HG02938 (cell line): ENCODE measurements around the gene FAM120C.

Experiments used
- ATAC-seq: cut with Tn5 transposase; IDR thresholded peaks from one replicate; pipeline ENCODE4 v1.9.1; 2021; ENCODE audit warnings: mild to moderate bottlenecking, moderate library complexity; ENCODE audit not compliant: unreplicated experiment

FAM120C gene, protein sequence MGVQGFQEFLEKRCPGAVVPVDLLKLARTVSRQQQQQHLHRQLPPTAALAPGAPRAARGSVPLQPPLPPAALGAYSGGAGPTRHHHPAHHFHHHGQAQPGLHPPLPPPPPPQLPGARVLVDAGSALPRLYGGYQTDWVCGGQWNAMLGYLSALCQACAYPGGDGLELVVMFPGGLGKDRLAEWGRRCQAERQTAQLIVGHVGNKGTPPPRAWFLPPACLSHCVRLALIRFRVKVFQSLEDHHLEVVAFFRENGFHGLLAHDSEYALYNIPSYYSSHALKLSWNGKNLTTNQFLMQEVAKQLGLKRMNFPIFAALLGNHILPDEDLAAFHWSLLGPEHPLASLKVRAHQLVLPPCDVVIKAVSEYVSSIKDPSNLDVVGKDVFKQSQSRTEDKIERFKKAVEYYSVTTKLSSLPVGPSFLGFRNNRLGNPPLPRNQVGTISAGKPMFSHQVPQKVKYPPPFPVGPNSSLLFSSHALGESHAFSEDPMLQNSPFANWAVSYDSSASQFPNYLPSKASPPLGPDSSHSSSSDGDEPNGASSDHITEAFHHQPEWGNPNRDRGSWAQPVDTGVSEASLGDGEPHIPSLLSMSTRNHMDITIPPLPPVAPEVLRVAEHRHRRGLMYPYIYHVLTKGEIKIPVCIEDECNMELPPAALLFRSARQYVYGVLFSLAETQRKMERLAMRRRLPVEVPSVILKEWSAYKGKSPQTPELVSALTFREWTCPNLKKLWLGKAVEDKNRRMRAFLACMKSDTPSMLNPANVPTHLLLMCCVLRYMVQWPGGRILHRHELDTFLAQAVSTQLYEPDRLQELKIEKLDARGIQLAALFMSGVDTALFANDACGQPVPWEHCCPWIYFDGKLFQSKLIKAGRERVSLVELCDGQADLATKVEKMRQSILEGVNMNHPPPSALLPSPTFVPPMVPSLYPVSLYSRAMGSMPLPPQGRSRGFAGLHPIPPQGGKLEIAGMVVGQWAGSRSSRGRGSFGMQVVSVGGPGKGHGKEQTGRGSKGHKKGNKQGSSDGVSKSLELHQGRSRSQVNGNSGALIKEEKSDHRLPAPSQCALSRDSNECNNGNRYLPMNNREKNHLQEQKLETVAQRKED

DNA sequence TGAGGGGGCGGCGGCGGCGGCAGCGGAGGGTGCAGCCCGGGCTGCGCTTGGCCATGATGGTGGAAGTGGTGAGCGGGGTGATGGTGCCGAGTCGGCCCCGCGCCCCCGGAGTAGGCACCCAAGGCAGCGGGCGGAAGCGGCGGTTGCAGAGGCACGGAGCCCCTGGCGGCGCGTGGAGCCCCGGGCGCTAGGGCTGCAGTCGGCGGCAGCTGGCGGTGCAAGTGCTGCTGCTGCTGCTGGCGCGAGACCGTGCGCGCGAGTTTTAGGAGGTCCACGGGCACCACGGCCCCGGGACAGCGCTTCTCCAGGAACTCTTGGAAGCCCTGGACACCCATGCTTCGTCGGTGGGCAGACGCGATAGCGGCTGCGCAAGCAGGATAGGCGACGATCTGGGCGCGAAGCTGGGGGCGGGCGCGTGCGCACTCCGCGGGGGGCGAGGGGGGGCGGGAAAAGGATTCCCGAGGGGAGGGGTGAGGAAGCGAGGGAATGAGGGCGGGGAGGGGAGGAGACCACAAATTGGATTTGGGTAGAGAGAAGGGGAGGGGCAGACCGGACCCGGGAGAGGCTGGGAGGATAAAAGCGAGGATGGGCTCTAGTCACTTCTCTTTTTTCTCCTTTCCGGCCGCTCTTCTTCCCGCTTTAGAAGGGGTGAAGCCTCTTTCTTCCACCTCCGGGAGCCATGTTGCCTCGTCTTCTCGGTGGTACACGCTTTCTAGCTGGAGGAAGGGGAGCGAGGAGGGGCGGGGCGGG, at the start of gene FAM120C:
Gene FAM120C, minus strand, starts transcription at position 391 of the 750 bp plus-strand sequence. Its CDS starts 56 bp downstream, at position 335.
- peak; percentile 33 for ATAC-seq

DNA sequence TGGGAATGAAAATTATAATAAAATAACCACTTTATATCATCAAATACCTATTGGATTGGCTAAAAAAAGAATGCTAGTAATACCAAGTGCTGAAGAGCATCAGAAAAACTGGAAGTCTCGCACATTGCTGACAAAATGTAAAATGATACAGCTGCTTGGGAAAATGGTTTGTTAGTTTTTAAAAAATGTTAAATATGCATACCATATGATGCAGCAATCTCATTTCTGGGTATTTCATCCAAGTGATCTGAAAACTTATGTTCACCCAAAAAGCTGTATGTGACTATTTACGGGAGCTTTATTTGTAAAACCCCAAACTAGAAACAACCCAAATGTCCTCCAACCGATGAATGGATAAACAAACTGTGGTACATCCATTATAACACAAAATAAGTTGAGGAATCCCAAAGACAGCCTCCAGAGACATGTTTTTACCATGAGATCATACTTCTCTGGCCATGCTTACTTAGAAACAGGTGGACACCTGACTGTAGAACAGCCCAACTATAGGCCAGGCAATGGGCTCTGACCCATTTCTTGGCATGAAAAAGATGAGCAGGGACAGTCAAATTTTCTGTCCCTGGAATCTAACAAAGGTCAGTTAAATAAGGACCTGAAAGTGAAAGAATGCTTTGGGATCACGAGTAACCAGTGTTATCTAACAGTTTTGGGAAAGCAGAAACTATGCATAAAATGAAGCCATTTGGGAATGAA, 47.5 kb upstream of the FAM120C start:
- ATAC-seq: no peak

DNA sequence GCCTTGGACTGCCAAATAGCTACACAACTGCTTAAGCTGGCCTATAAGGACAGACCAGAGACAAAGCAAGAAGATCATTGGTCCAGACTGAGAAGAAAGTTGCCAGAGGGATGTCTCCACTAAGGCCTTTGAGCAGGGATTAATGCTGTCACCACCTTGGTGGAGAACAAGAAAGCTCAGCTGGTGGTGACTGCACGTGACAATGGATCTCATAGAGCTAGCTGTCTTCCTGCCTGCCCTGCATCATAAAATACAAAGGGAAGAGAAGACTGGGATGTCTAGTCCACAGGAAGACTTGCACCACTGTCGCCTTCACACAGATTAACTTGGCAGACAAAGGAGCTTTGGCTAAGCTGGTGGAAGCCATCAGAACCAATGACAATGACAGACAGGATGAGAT, 40.5 kb upstream of the FAM120C start:
- no peak for ATAC-seq

DNA sequence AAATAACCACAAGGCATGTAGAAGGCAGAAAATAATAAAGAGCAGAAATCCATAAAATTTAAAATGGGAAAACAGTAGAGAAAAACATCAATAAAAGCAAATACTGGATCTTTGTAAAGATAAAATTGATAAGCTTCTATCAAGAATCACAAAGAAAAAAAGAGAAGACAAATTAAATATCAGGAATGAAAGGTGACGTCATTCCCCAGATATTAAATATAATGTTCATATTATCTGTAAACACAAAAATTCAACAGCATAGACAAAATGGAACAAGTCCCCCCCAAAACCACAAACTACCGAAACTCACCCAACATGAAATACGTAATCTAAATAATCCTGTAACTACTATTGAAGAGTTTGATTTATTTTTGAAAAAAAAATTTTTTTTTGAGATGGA, 30.5 kb upstream of the FAM120C start:
- no peak for ATAC-seq

DNA sequence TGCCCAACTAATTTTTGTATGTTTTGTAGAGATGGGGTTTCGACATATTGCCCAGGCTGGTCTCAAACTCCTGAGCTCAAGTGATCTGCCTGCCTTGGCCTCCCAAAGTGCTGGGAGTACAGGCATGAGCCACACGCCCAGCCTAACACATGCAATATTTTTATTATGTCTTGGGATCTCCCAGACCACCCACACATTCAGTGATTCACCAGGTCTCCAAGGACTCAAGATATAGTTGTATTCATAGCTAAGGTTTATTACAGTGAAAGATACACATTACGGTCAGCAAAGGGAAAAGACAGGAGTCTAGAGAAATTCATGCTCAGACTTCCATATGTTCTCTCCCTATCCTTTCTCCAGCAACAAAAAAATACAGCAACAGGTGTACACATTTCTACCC, 25.5 kb upstream of the FAM120C start:
- no peak for ATAC-seq

DNA sequence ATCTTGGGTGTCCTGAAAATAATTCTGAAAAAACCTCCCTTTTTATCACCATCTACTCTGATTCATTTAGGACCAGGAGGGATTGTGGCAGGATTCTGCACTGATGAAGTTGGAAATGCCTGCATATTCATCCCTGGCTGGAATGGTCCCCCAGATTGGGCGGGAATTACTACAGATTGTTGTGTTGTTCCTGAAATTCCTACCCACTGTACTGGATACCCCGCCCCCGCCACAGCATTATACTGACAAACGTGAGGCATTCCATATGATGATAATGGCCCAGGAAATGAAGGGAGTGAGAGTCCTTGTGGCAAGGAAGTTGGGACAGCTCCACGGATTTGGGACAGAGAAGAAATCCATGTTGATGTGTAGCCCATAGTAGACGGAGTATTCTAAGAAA, 15.2 kb upstream of the FAM120C start:
- no peak for ATAC-seq

DNA sequence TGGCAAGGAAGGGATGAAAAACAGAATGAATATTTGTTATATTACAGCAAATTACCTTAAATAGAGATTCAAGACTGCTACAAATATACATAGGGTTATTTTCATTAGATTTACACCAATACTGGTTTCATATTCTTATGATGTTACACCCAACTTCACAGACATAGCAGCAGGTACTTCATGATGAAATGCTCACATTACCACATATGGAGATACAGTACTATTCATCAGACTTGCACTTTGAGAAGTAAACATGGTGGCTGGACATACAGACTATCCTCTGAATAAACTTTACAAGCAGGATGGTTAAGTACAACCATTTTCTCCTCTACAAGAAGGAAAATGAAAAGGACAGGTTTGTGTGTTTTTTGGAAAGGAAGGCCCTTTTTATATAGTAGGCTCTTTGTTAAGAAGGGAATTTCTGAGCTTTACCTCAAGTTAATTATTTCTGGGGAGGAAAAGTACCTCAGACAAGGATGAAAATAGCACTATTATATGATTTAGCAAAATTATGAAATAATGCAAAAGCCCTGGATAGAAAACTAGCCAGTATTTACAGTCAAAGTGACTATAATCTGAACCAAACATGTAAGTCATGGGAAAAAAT, 12.0 kb upstream of the FAM120C start:
- no peak for ATAC-seq

DNA sequence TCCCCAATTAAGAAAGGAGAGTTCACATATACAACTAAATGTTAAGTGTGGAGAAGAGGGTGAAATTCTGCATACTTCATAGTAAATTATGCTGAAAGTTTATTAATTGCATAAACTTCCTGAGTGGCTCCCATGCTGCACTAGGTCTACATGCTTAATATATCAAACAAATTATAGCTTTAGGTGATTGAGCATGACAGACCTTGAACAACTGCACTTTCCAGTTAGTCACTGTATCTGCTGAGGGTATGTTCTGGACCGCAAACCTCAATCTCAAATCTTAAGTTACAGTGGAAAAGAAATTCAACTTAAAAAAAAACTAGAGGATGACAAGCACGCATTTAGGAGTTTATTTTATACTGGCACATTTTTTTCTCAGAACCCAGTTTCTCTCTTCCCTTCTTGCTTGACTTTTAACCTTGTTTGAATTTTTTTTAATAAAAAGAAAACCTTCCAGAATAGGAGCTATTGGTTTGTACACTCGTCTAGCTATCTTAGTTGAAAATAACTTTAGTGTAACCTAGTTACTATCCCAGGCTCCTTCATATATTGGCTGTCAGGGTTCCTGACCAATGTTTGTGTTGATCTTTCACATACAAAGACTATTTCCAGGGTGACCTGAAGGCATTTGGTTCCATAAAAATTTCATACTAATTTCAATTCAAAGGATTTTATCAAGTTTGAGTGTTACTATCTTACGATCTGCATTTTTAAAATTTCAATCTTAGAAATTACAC, 10.2 kb upstream of the FAM120C start:
- ATAC-seq: no peak

DNA sequence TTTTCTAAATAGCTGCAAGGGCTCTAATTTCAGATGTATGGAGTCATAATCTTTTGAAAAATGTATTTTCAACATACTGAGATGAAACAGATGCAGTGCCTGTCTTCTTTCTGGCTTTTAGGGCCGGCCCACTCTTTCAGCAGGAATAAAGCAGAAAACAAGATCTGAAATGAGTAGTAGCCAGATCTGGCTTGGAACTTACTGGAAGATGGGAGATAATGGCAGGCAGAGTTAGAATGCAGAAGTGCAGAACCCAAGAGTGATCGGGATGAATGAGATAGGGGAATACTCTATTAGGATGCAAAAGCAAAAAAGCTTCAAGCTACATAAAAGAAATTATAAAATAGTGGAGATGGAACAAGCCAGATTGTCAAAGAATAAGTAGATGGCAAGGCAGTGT, 1.4 kb upstream of the FAM120C start:
- no peak for ATAC-seq

DNA sequence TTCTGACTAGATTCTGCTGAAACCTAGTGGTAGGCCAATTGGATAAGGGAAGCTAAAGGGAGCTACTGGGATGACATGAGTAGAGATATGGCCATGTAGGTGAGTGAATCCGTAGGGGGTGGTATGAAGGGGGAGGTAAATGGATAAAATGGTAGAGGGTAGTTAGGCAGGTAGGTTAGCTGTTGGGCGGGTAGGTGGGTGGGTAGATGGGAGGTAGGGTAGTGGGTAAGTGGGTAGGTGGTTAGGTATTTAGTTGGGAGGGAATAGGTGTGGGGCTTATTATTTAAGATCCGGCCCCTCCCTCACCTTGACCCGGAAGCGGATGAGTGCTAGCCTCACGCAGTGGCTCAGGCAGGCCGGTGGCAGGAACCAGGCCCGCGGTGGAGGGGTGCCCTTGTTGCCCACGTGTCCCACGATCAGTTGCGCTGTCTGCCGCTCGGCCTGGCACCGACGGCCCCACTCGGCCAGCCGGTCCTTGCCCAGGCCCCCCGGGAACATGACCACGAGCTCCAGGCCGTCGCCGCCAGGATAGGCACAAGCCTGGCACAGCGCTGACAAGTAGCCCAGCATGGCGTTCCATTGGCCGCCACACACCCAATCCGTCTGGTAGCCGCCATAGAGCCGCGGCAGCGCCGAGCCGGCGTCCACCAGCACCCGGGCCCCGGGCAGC, 725 bp downstream of the FAM120C start:
- peak; percentile 65 for ATAC-seq

DNA sequence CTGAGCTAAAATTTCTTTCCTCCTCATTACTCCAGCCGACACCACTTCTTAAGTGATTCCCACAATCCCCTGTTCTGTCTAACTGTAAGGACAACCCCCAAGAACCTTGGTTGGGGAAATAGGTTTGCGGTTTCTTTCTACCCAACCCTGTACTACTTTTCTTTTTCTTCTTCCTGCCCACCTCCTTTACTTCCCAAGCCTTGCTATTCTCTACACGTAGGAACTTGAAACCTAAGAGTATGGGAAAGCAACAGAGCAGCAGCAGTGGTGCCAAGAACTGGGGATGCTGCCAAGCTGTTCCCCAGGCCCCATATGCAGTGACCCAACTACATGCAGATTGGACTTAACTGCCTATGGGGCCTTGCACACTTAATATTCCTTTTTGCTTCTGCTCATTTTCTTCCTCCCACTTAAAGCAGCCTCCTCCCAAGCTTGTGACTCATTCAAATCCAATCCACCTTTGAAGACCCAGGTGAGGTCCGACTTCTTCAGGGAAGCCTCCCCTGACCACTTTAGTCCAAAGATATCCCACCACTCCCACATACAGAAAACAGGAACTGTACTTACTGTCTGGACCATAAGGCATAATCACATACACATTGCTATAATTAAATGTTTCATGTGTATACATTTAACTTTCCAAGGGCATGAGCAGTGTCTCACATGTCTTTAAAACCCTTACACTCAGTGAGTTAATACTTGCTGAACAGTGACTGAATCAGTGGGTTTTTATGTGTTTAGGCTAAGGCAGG, 1.7 kb downstream of the FAM120C start:
- ATAC-seq: no peak

DNA sequence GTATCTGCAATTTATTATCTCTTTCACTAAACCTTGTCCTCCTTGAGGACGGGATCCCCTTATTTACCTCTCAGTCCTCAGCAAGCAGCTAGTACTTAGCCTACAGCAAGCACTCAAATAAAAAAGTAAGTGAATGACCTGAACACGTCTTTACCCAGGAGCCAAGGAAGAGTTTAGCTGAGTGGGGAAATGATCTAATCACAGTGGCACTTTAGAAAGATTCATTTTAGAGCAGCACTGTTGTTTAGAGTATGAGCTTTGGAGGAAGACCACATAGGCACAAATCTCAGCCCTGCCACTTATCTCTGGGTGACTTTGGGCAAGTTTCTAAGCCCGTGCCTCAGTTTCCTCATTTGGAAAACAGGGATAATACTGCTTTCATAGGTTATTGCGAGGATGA, 2.7 kb downstream of the FAM120C start:
- ATAC-seq: no peak

DNA sequence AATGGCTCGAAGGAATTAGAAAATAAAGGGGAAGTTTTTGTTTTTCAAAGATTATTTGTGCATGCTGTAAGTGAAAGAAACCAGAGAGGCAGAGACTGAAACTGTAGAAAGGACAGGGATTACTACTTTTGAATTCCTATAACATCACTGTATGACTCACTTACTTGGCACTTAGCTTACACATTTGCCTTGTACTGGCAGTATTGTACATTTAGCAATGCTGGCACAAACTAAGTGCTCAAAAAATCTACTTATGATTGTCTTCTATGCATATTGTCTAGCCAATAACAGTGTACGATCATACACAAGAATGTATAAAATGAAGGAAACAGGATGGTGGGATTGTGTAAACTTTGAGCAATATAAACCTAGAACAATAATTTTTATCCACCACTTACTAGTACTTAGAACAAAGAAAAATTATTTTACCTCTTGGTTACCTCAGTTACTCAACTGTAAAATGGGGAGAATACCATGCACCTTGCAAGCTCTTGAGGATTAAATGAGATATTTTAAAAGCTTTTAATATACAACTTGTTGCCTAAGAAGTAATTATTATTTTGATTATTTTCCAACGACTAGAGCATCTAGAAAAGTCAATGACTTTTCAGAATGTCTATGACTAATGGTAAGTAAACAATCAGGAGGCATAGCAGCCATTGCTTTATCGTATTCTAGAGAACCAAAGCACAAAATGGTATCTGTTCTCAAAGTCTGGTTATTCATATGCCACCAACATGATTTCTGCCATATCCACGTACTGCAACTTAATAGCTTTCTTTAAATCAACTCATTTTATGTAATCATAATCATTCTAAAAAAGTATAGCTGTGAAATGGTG, 4.7 kb downstream of the FAM120C start:
- no peak for ATAC-seq

DNA sequence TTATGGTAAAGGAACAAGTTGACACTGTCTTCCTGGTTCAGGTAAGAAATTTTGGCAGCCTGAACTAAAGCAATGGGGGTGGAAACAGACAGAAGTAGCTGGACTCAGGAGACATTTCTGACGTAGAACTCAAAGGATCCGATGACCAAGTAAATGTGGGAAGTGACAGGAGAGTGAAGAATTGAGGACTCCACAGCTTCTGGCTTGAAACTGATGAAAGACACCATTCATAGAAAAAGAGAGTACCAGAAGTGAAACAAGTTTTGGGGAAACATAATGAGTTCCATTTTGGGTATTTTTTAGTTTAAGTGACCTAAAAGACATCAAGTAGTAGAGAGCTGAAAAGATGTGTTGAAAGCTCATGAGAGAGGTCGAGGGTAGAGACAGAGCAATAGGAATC, 5.7 kb downstream of the FAM120C start:
- no peak for ATAC-seq

DNA sequence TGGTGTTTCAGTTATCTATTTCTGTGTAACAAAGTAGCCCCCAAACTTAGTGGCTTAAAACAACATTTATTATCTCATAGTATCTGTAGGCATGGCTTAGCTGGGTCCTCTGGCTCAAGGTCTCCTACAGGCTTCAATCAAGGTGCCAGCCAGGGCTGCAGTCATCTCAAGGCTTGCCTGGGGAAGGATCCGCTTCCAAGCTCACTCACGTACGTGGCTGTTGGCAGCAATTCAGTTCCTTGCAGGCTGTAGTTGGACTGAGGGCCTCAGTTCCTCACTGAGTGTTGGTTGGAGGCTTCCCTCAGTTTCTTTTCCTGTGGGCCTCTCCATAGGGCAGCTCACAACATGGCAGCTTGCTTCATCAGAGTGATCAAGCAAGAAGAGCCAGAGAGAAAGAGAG, 9.3 kb downstream of the FAM120C start:
- no peak for ATAC-seq

DNA sequence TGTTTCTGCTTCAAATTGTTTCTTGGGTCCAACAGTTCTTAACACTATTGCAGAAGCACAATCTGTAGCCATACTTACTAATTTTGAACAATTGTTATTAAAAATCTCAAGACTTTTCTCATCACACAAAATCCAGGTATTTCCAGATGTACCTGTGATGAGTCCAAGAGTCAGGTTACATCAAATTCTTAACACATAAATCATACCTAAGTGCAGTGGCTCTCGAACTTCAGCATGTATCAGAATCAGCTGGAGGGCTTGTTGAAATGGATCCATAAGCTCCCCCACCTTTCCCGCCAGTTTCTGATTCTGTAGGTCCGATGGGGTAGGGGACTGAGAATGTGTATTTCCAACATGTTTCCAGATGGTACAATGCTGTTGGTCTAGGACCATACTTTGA, 10.6 kb downstream of the FAM120C start:
- ATAC-seq: no peak
